HUES6 (cell line): ENCODE results near the gene PCED1B.
"Not testable (repeated sequence)": the region's sequence is repeated elsewhere in the genome, so short reads cannot be mapped to it uniquely, and the experiment has no call there.

Source experiments
- H3K27ac ChIP-seq: 2 replicates; pipeline ENCODE4 v1.7.0; 2013; ENCODE audit warnings: low read depth, mild to moderate bottlenecking, low read length, inconsistent platforms
- H3K27me3 ChIP-seq: 2 replicates; pipeline ENCODE4 v1.6.1; 2013; ENCODE audit warnings: low read length; ENCODE audit not compliant: control insufficient read depth, insufficient read depth
- H3K36me3 ChIP-seq: 2 replicates; pipeline ENCODE4 v1.6.1; 2013; ENCODE audit warnings: low read length; ENCODE audit not compliant: control insufficient read depth, insufficient read depth
- H3K4me1 ChIP-seq: 2 replicates; pipeline ENCODE4 v1.6.1; 2013; ENCODE audit warnings: low read length; ENCODE audit not compliant: control insufficient read depth, insufficient read depth
- H3K4me3 ChIP-seq: 2 replicates; pipeline ENCODE4 v1.5.1; 2013; ENCODE audit warnings: low read depth, low read length
- H3K9ac ChIP-seq: one replicate; pipeline ENCODE4 v1.6.1; 2013; ENCODE audit warnings: mild to moderate bottlenecking, low read length
- H3K9me3 ChIP-seq: 2 replicates; pipeline ENCODE4 v1.6.1; 2013; ENCODE audit warnings: low read depth, low read length; ENCODE audit not compliant: control insufficient read depth, insufficient read depth

Gene PCED1B

GRCh38 chr12:47048541-47048940 is 30.9 kb upstream of the PCED1B start:
- H3K27ac ChIP-seq, result no peak overlapping the region
- no peak overlapping the region for H3K9ac ChIP-seq
- H3K4me1 ChIP-seq, result no peaks in the 10 kb centered on the region
- no peaks in the 10 kb centered on the region for H3K27me3 ChIP-seq
- H3K36me3 ChIP-seq, result no peaks in the 10 kb centered on the region
- peaks cover 32% of the 10 kb centered on the region for H3K9me3 ChIP-seq
- no peak overlapping the region for H3K4me3 ChIP-seq

GRCh38 chr12:47051291-47051690 is 28.1 kb upstream of the PCED1B start:
- not testable (repeated sequence) for H3K9ac ChIP-seq, H3K36me3 ChIP-seq, H3K27ac ChIP-seq, H3K4me3 ChIP-seq, H3K4me1 ChIP-seq, H3K27me3 ChIP-seq
- H3K9me3 ChIP-seq, result peaks cover 40% of the 10 kb centered on the region

- Histone ChIP-seq H3K36me3 (no peaks in the 10 kb centered on the region), H3K4me1 (no peaks in the 10 kb centered on the region)
Observed at GRCh38 chr12:47052274-47052673, 27.1 kb upstream of the PCED1B start.

GRCh38 chr12:47053961-47054360 is 25.5 kb upstream of the PCED1B start:
- no peaks in the 10 kb centered on the region for H3K27me3 ChIP-seq
- no peaks in the 10 kb centered on the region for H3K36me3 ChIP-seq
- H3K27ac ChIP-seq, result no peak overlapping the region
- no peaks in the 10 kb centered on the region for H3K4me1 ChIP-seq
- peaks cover 51% of the 10 kb centered on the region for H3K9me3 ChIP-seq
- H3K4me3 ChIP-seq, result no peak overlapping the region
- H3K9ac ChIP-seq, result no peak overlapping the region

More at GRCh38 chr12:47052274-47052673, 27.1 kb upstream of the PCED1B start:
- no peak overlapping the region for H3K27ac ChIP-seq
- peaks cover 49% of the 10 kb centered on the region for H3K9me3 ChIP-seq
- no peak overlapping the region for H3K9ac ChIP-seq
- H3K27me3 ChIP-seq, result no peaks in the 10 kb centered on the region
- H3K4me3 ChIP-seq, result no peak overlapping the region

- no peak overlapping the region for H3K4me3 ChIP-seq
- H3K27me3 ChIP-seq, result no peaks in the 10 kb centered on the region
- peaks cover 51% of the 10 kb centered on the region for H3K9me3 ChIP-seq
- H3K27ac ChIP-seq, result no peak overlapping the region
- H3K36me3 ChIP-seq, result no peaks in the 10 kb centered on the region
- no peaks in the 10 kb centered on the region for H3K4me1 ChIP-seq
- no peak overlapping the region for H3K9ac ChIP-seq
Observed at GRCh38 chr12:47054659-47055058, 24.8 kb upstream of the PCED1B start.

GRCh38 chr12:47055856-47056255 is 23.6 kb upstream of the PCED1B start:
- H3K4me1 ChIP-seq, H3K27me3 ChIP-seq, H3K9ac ChIP-seq, H3K27ac ChIP-seq, H3K36me3 ChIP-seq, H3K4me3 ChIP-seq: not testable (repeated sequence)
- H3K9me3 ChIP-seq, result peaks cover 43% of the 10 kb centered on the region

DNA sequence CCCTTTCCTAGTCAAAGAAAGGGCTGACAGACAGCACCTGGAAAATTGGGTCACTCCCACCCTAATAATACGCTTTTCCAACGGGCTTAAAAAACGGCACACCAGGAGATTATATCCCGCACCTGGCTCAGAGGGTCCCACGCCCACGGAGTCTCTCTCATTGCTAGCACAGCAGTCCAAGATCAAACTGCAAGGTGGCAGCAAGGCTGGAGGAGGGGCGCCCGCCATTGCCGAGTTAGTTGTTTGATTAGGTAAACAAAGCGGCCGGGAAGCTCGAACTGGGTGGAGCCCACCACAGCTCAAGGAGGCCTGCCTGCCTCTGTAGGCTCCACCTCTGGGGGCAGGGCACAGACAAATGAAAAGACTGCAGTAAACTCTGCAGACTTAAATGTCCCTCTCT is 22.5 kb upstream of the PCED1B start:
- H3K9ac ChIP-seq, H3K4me1 ChIP-seq, H3K27ac ChIP-seq, H3K4me3 ChIP-seq, H3K27me3 ChIP-seq, H3K36me3 ChIP-seq: not testable (repeated sequence)
- peaks cover 34% of the 10 kb centered on the region for H3K9me3 ChIP-seq

- H3K9ac ChIP-seq, H3K27ac ChIP-seq, H3K4me1 ChIP-seq, H3K27me3 ChIP-seq, H3K36me3 ChIP-seq, H3K4me3 ChIP-seq: not testable (repeated sequence)
- H3K9me3 ChIP-seq, result peaks cover 18% of the 10 kb centered on the region
Observed at GRCh38 chr12:47058640-47059039, 20.8 kb upstream of the PCED1B start.

GRCh38 chr12:47065546-47065945 is 13.9 kb upstream of the PCED1B start:
- H3K36me3 ChIP-seq, result no peaks in the 10 kb centered on the region
- H3K9ac ChIP-seq, result no peak overlapping the region
- H3K27me3 ChIP-seq, result no peaks in the 10 kb centered on the region
- peaks cover 20% of the 10 kb centered on the region; the same call in 1 of the 2 replicates for H3K4me1 ChIP-seq
- H3K9me3 ChIP-seq, result no peaks in the 10 kb centered on the region
- no peak overlapping the region for H3K4me3 ChIP-seq
- no peak overlapping the region for H3K27ac ChIP-seq

GRCh38 chr12:47066278-47067025 is 13.0 kb upstream of the PCED1B start:
- H3K4me3 ChIP-seq, result no peak overlapping the region
- H3K9ac ChIP-seq, result no peak overlapping the region
- peaks cover 20% of the 10 kb centered on the region; the same call in 1 of the 2 replicates for H3K4me1 ChIP-seq
- no peaks in the 10 kb centered on the region for H3K27me3 ChIP-seq
- H3K36me3 ChIP-seq, result no peaks in the 10 kb centered on the region
- H3K27ac ChIP-seq, result no peak overlapping the region
- no peaks in the 10 kb centered on the region for H3K9me3 ChIP-seq

DNA sequence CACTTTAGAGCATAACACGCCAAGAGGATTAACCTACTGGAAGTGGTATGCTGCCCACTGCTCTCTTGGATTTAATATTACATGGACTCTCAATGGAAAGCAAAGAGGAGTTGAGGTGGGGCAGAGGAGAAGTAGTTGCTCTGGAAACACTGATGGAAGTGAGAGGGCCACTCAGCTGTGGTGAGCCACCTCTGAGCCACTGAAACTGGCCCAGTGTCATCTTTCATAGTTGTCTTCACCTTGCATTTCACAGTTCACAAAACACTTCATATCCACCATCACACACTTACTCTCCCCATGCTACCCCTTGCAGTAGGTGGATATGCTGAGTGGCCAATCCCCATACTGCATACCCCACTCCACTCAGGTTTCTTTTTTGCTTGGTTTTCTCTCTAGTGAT is 12.2 kb upstream of the PCED1B start:
- H3K9me3 ChIP-seq, result no peaks in the 10 kb centered on the region
- H3K4me1 ChIP-seq, result peaks cover 20% of the 10 kb centered on the region; the same call in 1 of the 2 replicates
- H3K9ac ChIP-seq, result no peak overlapping the region
- H3K27ac ChIP-seq, result no peak overlapping the region
- no peaks in the 10 kb centered on the region for H3K36me3 ChIP-seq
- H3K4me3 ChIP-seq, result no peak overlapping the region
- no peaks in the 10 kb centered on the region for H3K27me3 ChIP-seq
